ENCODE measurements around the gene COL6A1.

Gene COL6A1

GRCh38 chr21:45984584-45985095, 3.1 kb downstream of the COL6A1 start:
- no peak for DNase-seq

GRCh38 chr21:45985471-45986315, 4.1 kb downstream of the COL6A1 start:
- DNase-seq, result no peak

DNA sequence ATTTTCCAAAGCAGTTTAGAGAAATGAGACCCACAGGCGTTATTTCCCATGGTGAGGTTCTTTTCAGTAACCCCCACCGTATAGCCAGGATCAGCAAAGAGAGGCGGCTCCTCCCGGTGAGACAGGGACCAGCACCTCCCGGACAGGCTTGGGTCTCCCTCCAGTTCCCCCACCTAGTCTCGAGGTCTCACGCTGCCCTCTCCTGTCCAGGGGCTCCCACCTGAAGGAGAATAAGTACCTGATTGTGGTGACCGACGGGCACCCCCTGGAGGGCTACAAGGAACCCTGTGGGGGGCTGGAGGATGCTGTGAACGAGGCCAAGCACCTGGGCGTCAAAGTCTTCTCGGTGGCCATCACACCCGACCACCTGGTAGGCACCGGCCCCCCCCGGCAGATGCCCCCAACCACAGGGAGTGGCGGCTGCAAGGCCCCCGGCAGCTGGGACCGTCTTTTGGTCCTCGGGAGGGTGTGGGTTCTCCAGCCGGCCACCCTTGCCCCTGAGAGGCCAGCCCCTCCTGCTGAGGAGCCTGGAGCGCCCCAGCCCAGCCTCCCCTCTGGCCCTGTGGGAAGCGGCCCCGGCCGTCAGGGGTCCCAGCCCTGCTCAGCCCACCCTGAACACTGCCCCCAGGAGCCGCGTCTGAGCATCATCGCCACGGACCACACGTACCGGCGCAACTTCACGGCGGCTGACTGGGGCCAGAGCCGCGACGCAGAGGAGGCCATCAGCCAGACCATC, 4.9 kb downstream of the COL6A1 start:
- DNase-seq, result no peak

- no peak for DNase-seq
These were observed 5.6 kb downstream of the COL6A1 start for GRCh38 chr21:45987121-45987711.

DNA sequence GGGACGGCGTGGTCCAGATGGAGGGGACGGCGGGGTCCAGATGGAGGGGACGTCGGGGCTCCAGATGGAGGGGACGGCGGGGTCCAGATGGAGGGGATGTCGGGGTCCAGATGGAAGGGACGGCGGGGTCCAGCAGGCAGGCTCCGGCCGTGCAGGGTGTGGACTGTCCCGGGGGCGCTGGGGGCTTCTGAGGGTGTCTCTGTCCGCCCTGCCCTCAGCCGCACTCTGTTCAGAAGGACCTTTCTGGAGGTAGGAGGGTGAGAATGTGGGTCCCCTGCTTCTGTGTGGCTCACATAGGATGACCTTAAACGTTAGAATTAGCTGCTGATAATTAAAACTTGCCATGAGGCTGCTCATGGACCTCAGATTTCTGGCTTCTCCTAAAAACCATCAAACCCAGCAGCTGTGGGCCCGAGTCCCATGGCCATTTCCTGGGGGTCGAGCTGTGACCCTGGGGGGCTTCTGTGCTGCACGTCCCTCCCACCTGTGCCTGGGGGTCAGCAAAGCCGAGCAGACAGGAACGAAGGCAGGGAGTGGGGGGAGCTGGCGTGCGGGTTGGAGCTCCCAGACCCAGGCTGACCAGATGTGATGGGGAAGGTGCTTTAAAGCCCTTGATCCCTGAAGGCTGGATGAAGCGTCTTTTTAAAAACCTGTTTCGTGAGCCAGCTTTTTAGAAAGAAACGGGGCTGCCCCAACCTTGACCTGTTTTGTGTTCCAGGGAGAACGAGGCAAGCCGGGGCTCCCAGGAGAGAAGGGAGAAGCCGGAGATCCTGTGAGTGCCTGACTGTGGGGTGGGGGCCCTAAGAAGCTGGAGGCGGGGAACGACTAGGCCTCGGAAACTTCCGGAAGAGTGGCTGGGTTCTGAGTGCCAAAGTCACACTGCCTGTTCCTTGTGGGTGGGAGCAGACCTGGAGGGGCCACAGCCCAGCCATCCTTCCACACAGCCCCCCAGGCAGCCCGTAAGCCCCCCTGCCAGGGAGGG, 7.1 kb downstream of the COL6A1 start:
- no peak for DNase-seq

- DNase-seq, result no peak
These were observed 7.9 kb downstream of the COL6A1 start for GRCh38 chr21:45989355-45990048.

DNA sequence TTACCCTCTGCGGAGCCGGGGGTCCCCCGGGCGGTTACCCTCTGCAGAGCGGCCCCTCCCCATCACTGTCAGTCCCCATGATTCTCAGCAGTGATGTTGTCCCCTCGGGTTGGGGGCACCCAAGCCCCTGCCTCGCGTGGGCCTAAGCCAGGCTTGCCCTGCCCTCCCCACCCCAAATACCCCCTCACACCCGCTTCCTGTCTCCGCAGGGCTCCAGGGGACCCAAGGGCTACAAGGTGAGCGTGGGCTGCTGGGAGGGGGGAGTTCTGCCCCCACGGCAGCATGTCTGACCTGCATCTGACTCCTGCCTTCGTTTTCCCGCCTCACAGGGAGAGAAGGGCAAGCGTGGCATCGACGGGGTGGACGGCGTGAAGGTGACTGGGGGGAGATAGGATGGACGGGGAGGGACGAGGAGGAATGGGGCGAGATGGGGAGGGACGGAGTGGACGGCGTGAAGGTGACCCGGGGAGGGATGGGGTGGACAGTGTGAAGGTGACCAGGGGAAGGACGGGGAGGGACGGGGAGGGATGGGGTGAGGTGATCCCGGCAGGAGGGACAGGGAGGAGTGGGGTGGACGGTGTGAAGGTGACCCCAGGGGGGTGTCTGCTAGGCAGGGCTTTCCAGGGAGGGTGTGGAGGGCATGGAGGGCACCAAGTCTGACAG, 8.6 kb downstream of the COL6A1 start:
- DNase-seq, result no peak

DNA sequence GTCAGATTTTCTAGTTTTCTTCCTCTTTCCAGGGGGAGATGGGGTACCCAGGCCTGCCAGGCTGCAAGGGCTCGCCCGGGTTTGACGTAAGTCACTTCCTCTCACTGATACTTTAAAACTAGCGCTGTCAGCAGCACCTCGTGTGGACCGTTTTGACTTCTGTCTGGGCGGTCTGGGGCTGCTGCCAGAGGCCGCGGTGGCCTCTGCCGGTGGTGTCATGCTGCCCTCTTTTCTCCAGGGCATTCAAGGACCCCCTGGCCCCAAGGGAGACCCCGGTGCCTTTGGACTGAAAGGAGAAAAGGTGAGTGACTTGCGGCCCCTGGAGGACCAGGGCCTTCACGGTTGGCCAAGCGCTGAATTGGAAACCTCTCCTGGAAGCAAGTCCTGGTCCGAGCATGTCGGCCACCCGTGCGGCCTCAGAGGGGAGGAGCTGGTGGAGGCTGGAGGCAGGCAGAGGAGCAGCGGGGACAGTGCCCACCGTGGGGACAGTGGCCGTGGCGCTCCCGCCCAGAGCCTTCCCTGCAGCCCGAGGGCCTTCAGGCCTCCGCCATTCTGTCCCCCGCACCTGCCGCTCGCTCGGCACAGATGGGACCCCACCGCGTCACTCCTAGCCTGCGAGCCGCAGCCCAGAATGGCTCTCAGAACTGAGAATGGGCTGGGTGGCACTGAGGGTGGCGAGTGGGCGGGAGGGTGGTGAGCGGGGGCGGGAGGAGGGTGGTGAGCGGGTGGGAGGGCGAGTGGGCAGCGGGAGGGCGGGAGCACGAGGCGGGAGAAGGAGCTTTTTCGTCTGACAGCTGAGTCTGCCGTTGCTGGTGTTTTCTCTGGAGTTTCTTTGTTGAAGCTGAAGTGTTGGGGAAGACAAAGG, 9.4 kb downstream of the COL6A1 start:
- no peak for DNase-seq

DNA sequence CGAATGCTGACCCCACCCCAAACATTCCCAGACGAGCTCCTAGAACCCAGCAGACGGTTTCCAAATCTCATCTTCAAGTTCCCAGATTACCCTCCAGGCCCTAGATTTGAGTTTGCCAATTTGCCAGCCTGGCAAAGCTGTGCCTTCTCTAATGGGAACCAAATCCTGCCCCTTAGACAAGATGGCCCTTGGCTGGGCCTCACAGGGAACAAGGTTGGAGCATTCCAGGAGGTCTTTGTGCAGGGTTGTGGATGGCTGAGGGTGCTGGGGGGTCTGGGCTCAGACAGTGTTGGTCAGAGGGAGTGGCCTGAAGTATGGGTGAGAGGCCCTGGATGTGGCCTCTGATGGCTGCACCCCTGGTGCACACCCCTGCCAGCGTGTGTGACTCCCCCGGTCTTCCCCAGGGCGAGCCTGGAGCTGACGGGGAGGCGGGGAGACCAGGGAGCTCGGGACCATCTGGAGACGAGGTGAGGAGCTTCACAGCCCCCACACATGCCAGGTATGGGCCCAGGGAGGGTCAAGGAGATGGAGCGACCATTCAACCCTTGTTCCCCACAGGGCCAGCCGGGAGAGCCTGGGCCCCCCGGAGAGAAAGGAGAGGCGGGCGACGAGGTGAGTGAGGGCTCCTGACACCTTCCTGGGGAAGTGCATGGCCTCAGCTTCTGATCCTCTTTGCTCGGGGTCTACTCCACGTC, 10.2 kb downstream of the COL6A1 start:
- no peak for DNase-seq

DNA sequence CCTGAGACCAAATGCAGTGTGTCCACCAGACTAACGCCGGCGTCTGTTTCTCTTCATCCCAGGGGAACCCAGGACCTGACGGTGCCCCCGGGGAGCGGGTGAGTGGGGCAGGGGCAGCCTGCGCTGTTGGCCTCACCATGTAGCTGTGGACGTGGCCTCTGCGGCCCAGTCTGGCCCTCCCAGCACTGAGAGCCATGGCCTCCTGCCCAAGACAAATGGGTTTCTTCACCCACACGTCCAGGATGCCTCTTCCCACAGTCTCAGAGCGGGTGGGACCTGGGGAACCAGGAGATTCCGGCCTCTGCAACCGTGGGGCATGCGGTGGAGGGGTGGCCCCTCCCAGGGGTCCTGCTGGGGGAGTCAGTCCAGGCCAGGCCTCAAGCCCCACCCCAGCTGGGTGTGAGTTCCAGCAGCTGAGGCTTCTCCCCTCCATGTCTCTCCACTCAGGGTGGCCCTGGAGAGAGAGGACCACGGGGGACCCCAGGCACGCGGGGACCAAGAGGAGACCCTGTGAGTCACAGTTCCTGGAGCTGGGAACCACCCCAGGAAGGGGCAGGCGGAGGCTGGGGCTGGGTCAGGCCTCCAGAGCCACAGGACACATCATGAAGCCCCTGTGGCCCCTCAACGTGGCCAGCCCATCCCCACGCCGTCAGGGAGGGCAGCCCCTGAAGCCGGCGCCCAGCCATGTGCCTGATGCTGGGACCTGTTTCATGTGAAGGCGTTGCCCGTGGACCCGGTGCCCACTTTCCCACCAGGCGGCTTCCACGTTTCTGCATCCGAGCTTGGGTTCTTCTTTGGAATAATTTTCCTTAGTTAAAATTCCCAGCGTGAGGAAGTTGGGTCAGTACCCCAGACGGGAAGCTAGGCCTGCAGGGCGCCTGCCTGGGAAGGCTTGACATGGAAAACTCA, 11.0 kb downstream of the COL6A1 start:
- DNase-seq, result no peak

GRCh38 chr21:45993210-45994085, 11.9 kb downstream of the COL6A1 start:
- DNase-seq, result no peak

DNA sequence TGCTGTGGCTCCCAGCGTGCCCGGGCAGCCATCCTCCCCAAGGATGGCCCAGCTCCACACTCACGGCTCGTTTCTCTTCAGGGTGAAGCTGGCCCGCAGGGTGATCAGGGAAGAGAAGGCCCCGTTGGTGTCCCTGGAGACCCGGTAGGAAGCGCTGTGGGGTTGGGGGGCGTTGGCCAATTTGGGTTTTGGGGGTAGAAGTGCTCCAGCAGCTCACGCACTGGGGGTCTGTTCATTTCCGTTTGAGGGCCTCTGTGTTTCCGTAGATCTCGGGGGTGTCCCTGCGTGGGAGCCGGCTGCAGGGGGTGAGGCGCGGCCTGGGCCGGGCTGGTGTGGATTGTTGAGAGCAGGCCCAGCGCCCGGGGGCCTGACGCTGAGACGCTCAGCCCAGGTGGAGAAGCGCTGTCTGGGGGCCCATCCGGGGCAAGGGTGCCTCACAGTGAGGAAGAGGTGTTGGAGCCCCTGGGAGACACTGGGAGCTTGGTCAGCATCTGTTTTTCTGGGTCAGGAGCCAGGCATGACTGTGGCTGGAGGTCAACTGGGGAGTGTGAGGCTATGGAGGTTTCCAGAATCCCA, 12.6 kb downstream of the COL6A1 start:
- DNase-seq, result no peak

DNA sequence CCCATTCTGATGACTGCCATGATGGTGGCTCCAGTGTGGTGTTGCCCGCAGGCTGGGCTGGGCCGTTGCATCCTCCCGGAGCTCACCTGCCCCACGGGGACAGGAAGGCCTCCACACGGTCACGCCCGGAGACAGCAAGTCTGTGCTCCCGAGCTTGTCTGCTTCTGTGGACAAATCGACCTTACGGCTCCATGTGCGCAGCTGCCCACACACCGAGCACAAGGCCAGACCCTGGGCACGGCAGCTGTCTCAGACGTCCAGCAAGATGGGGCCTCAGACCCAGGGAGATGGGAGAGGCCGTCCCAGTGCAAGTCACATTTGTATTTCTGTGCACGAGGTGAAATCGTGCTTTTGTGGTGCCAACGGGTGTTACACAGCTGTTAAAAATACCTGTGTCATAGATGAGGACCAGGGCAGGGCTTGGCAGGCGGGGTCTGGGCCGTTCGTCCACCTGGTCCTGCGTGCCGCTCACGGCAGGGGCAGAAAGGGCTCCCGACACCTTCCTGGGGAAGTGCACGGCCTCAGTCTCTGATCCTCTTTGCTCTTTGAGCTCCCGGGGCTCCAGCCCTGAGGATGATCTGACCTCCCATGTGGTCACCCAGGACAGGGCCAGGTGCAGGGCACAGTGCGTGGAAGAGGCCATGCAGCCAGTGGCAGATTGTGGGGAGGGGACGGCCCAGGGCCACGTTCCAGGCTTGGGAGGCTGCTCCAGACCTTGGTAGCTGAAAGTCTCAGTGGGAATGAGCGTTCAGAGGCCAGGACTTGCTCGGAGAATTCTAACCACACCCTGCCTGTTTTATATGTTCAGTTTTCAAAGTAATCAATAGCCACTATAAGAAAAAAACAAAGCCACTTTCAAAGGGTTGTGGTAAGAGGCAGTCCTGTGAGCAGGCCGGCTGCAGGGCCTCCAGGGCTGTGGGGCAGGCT, 13.5 kb downstream of the COL6A1 start:
- DNase-seq, result no peak

- DNase-seq, result no peak
These were observed 14.2 kb downstream of the COL6A1 start for GRCh38 chr21:45995686-45996179.

All from NCI-H1436 (cell line).